Skeletal muscle tissue (tissue), 4 donors: ENCODE data around the gene OR8K3. TPM values are rescaled to one million over a fixed set of nuclear protein-coding genes. Genes with fewer than 3 reads are reported as not detected.

Experiments
- H3K27ac ChIP-seq: one replicate; pipeline ENCODE4 v1.7.0; 2013; ENCODE audit warnings: mild to moderate bottlenecking, low read depth, low read length, inconsistent platforms
- H3K27me3 ChIP-seq, 3 donors: one replicate each; pipeline ENCODE4 v1.7.0; 2013; ENCODE audit warnings: low read length in 3 of 3; ENCODE audit not compliant: control insufficient read depth in 3 of 3, insufficient read depth in 3 of 3
- H3K36me3 ChIP-seq, 3 donors: one replicate each; pipeline ENCODE4 v1.7.0; 2013; ENCODE audit warnings: low read length in 3 of 3; ENCODE audit not compliant: control insufficient read depth in 3 of 3, insufficient read depth in 3 of 3
- H3K4me1 ChIP-seq, 3 donors: one replicate each; pipeline ENCODE4 v1.7.0; 2013; ENCODE audit warnings: low read length in 3 of 3, mild to moderate bottlenecking in 3 of 3; ENCODE audit not compliant: control insufficient read depth in 3 of 3, insufficient read depth in 3 of 3
- H3K4me3 ChIP-seq, 3 donors: one replicate each; pipeline ENCODE4 v1.7.0; 2013; ENCODE audit warnings: low read length in 3 of 3
- H3K9ac ChIP-seq, 3 donors: one replicate each; pipeline ENCODE4 v1.7.0; 2013; ENCODE audit warnings: low read length in 3 of 3, mild to moderate bottlenecking in 3 of 3, moderate library complexity in 2 of 3, low read depth in 1 of 3
- H3K9me3 ChIP-seq, 3 donors: one replicate each; pipeline ENCODE4 v1.7.0; 2013; ENCODE audit warnings: low read length in 3 of 3; ENCODE audit not compliant: control insufficient read depth in 3 of 3
- total RNA-seq: library from RNA; depleted of rRNA; stranded (reverse); fragments of >200 nt; gene quantifications from one replicate; pipeline ENCODE4 v1.2.3, GENCODE V29; 2014
- donor health status: Osteomylitis.

Gene OR8K3
- total RNA-seq, 1 donor from 2014 or later, result not detected

DNA sequence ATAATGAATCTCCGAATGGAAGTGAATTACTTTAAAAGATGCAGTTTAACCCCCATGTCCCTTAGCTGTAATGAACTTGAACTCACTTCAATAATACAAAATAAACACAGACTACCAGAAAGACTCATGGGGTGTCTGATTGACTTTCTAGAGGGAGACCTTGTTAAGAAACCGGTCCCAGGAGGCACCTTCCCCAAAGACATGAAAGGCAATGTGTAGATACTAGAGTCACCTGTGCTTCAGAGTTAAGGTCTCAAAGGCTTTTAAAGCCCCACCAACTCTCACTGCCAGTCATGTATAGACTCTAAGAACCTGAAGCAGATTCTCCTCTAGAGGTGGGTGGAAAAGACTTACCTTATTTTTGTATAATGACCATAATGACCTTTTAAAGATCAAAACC lies 39.0 kb downstream of the OR8K3 start, which contains the start of gene OR8J1:
Gene OR8J1 (plus strand): TSS at position 301 of the 400 bp plus-strand sequence. CDS start 5,956 bp downstream, outside the sequence.
- Histone ChIP-seq H3K27ac (no peak within 1 kb of the TSS), H3K4me3 (no peak within 1 kb of the TSS), H3K9me3 (no peaks in the 10 kb centered on the region), H3K36me3 (no peaks in the 10 kb centered on the region), H3K27me3 (no peaks in the 10 kb centered on the region), H3K9ac (no peak within 1 kb of the TSS), H3K4me1 (no peaks in the 10 kb centered on the region)

Other genes starting within 250 kb of the OR8K3 start
- not detected for gene OR8I2, start 221.8 kb upstream of the OR8K3 start, total RNA-seq
- not detected for gene OR8H2, start 211.5 kb upstream of the OR8K3 start, total RNA-seq
- gene OR8H3, start 192.8 kb upstream of the OR8K3 start, total RNA-seq, result not detected
- not detected for gene OR8J3, start 174.9 kb upstream of the OR8K3 start, total RNA-seq
- gene OR8K5, start 154.8 kb upstream of the OR8K3 start, total RNA-seq, result not detected
- gene OR5J2, start 138.5 kb upstream of the OR8K3 start, total RNA-seq, result not detected
- gene OR5T2, start 80.9 kb upstream of the OR8K3 start, total RNA-seq, result not detected
- not detected for gene OR5T3, start 62.9 kb upstream of the OR8K3 start, total RNA-seq
- gene OR5T1, start 41.0 kb upstream of the OR8K3 start, total RNA-seq, result not detected
- gene OR8H1, start 22.9 kb upstream of the OR8K3 start, total RNA-seq, result not detected
- gene OR8K1, start 30.9 kb downstream of the OR8K3 start, total RNA-seq, result not detected
- gene OR8J1, start 39.1 kb downstream of the OR8K3 start, total RNA-seq, result not detected
- gene OR8U1, start 60.5 kb downstream of the OR8K3 start, total RNA-seq, result not detected
- gene OR5AL1, start 97.6 kb downstream of the OR8K3 start, total RNA-seq, result not detected
- gene OR5M3, start 158.2 kb downstream of the OR8K3 start, total RNA-seq, result not detected
- not detected for gene OR5M8, start 176.2 kb downstream of the OR8K3 start, total RNA-seq
- not detected for gene OR5M11, start 228.1 kb downstream of the OR8K3 start, total RNA-seq